ENCODE data around the gene LSM12. TPM values are rescaled to one million over a fixed set of nuclear protein-coding genes. Genes with fewer than 3 reads are reported as not detected.
"Not testable (repeated sequence)": the region's sequence is repeated elsewhere in the genome, so short reads cannot be mapped to it uniquely, and the experiment has no call there.

The LSM12 gene
- total RNA-seq, 2 experiments from 2014 or later: 34.6 to 36.1 TPM

DNA sequence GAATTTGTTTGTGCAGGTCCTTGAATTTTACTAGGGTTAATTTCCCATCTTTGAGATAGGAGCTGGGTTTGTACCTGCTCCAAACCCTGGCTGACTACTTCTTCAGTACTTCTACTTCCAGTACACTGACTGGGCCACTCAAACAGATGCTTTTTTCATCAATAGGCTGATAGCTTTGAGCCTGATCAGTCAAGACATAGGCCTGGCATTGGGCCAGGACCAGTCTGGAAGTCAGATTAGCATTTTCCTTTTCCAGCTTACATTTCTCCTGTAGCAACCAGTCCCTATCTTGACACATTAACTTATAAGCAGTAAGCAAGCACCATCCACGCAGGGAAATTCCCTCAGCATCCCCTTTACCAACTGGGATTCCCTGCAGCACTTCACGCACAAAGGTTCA is 44.2 kb downstream of the LSM12 start:
- H3K27me3 ChIP-seq (ENCODE audit: control insufficient read depth in 1 of 2, insufficient read depth in 2 of 2, low read length in 2 of 2): no peaks in the 10 kb centered on the region
- ATAC-seq (ENCODE audit: poor library complexity) (no peak), DNase-seq (no peak)
- CTCF ChIA-PET: interaction anchor here (1.3 kb wide), 1 partner anchor 15 kb away, joined by 3 read pairs; no protein-coding TSS in a partner anchor
- Mint-ChIP-seq H3K27me3 (no peaks in the 10 kb centered on the region), H3K4me1 (ENCODE audit: low read depth) (no peaks in the 10 kb centered on the region), H3K36me3 (ENCODE audit: low read depth) (no peaks in the 10 kb centered on the region), H3K4me3 (no peak overlapping the region), H3K9me3 (no peaks in the 10 kb centered on the region), H3K27ac (no peak overlapping the region)
- POLR2A ChIA-PET: interaction anchor here (0.6 kb wide), 1 partner anchor 528 kb away, joined by 3 read pairs; no protein-coding TSS in a partner anchor
- intact Hi-C loops (cut with DNase I, micrococcal nuclease): no loop called here
- no peaks in the 10 kb centered on the region for H3K9me3 ChIP-seq (ENCODE audit: control insufficient read depth in 1 of 2, insufficient read depth in 1 of 2, low read length in 2 of 2)
- TF ChIP-seq, protein P1, sequence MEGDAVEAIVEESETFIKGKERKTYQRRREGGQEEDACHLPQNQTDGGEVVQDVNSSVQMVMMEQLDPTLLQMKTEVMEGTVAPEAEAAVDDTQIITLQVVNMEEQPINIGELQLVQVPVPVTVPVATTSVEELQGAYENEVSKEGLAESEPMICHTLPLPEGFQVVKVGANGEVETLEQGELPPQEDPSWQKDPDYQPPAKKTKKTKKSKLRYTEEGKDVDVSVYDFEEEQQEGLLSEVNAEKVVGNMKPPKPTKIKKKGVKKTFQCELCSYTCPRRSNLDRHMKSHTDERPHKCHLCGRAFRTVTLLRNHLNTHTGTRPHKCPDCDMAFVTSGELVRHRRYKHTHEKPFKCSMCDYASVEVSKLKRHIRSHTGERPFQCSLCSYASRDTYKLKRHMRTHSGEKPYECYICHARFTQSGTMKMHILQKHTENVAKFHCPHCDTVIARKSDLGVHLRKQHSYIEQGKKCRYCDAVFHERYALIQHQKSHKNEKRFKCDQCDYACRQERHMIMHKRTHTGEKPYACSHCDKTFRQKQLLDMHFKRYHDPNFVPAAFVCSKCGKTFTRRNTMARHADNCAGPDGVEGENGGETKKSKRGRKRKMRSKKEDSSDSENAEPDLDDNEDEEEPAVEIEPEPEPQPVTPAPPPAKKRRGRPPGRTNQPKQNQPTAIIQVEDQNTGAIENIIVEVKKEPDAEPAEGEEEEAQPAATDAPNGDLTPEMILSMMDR (IDR thresholded peaks at IDR 0.05): no peak
- H3K4me3 ChIP-seq (ENCODE audit: low read length): no peak overlapping the region
- H3K4me1 ChIP-seq (ENCODE audit: insufficient read depth, low read length): no peaks in the 10 kb centered on the region
- no peak overlapping the region for H3K27ac ChIP-seq (ENCODE audit: low read depth in 1 of 2, low read length in 2 of 2)
- no peaks in the 10 kb centered on the region for H3K36me3 ChIP-seq (ENCODE audit: insufficient read depth, low read length)

DNA sequence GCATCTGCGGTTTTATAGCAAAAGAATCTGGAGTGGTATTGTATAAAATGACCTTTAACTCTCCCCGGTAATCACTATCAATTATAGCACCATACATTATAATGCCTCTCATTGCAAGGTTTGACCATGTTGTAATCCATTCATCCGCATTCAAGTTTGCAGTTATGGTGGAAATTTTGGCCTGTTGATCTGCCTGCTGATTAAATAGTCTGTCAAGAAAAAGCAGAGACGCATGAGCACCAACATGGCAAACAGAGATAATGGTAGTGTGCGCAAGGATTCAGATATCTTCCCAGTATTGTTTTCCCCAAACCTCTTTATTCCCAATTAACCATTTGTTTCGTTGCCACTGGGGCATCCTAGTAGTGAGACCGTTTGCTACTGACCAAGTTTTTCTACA is 45.2 kb downstream of the LSM12 start:
- ATAC-seq (ENCODE audit: poor library complexity); H3K27me3 ChIP-seq (ENCODE audit: control insufficient read depth in 1 of 2, insufficient read depth in 2 of 2, low read length in 2 of 2); H3K36me3 Mint-ChIP-seq (ENCODE audit: low read depth); H3K4me1 ChIP-seq (ENCODE audit: insufficient read depth, low read length); H3K9me3 Mint-ChIP-seq; POLR2A ChIA-PET; H3K27ac ChIP-seq (ENCODE audit: low read depth in 1 of 2, low read length in 2 of 2); H3K4me3 ChIP-seq (ENCODE audit: low read length); H3K27me3 Mint-ChIP-seq; H3K27ac Mint-ChIP-seq; H3K9me3 ChIP-seq (ENCODE audit: control insufficient read depth in 1 of 2, insufficient read depth in 1 of 2, low read length in 2 of 2); H3K4me3 Mint-ChIP-seq; H3K4me1 Mint-ChIP-seq (ENCODE audit: low read depth); H3K36me3 ChIP-seq (ENCODE audit: insufficient read depth, low read length); DNase-seq; intact Hi-C loops (cut with DNase I, micrococcal nuclease): not testable (repeated sequence)
- CTCF ChIA-PET: interaction anchor here (0.6 kb wide), 1 partner anchor 1025 kb away, joined by 3 read pairs; no protein-coding TSS in a partner anchor

DNA sequence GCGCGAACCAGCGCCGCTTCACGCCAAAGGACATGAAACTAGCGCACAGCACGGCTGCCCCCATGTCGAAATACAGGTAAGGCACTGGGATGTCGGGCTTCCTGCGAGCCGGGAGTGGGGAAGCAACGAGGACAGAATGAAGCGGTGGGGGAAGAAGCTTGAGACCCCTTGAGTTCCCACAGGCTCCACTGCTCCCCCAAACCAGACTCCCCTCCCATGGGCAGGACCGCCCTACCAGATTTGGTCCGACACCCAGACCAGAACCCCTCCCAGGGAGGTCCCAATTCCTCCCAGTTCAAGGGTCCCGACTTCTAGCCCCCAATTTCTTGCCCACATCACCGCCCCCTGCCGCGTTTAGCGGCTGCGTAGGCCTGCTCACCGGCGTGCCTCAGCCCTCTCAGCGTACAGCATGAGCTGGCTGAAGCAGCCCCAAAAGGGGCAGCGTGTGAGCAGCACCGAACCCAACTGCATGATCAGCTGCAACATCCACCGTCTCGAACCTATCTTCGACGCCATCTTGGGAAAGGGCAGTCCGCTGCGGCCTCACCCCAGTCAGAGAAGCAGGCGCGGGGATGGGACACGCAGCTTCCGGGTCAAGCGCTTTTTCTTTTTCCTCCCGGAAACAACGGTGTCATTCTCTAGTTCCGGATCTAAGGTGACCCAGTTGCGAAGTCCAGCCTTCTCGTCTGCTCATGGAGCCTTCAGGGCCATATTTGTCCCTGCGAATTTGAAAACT is 51.9 kb downstream of the LSM12 start, which contains the start of gene TMEM101:
TSS of gene TMEM101 (minus strand) at position 527 of the 736 bp plus-strand sequence. CDS start at position 516, 11 bp downstream.
- TF ChIP-seq, protein P1 (IDR thresholded peaks at IDR 0.05): no peak
- Mint-ChIP-seq H3K27me3 (peaks cover 5% of the 10 kb centered on the region), H3K27ac (peak within 1 kb of the TSS; percentile 87), H3K4me3 (peak within 1 kb of the TSS; percentile 100), H3K36me3 (ENCODE audit: low read depth) (peaks cover 23% of the 10 kb centered on the region), H3K4me1 (ENCODE audit: low read depth) (peaks cover 22% of the 10 kb centered on the region), H3K9me3 (no peaks in the 10 kb centered on the region)
- POLR2A ChIA-PET: interaction anchor here (0.7 to 1.2 kb wide), 8 partner anchors 8 to 530 kb away, joined by 3 to 6 read pairs (median 3); partner anchors contain the start of genes DHX8, HDAC5, NAGS and TMUB2
- Histone ChIP-seq H3K4me3 (ENCODE audit: low read length) (peak within 1 kb of the TSS; percentile 94), H3K4me1 (ENCODE audit: insufficient read depth, low read length) (peaks cover 19% of the 10 kb centered on the region), H3K36me3 (ENCODE audit: insufficient read depth, low read length) (peaks cover 18% of the 10 kb centered on the region), H3K27ac (ENCODE audit: low read depth in 1 of 2, low read length in 2 of 2) (no peak within 1 kb of the TSS), H3K27me3 (ENCODE audit: control insufficient read depth in 1 of 2, insufficient read depth in 2 of 2, low read length in 2 of 2) (no peaks in the 10 kb centered on the region), H3K9me3 (ENCODE audit: control insufficient read depth in 1 of 2, insufficient read depth in 1 of 2, low read length in 2 of 2) (no peaks in the 10 kb centered on the region)
- DNase-seq (peak; percentile 81 to 95 (median 86)), ATAC-seq (ENCODE audit: poor library complexity) (peak; percentile 99)
- CTCF ChIA-PET: interaction anchor here (1.0 to 1.1 kb wide), 2 partner anchors 9 to 530 kb away, joined by 3 read pairs; partner anchors contain the start of gene DHX8
- intact Hi-C loops (cut with DNase I, micrococcal nuclease): loop anchor here (2.0 to 10.0 kb wide), 6 partner anchors 52 to 1020 kb away; partner anchors contain the start of genes DHX8 (in 1 of the 2), GPATCH8 (in 1 of the 2), HDAC5 (in 1 of the 2) and LSM12 (in 1 of the 2)

Measured in CD4-positive, alpha-beta T cell (primary cell).